GM19395 (cell line): Measurements from ENCODE around the gene ABHD17B.
A peak's percentile ranks its signal among the peaks of the same experiment; 100 is the strongest.
"Not testable (repeated sequence)": the region's sequence is repeated elsewhere in the genome, so short reads cannot be mapped to it uniquely, and the experiment has no call there.

Source experiments
- ATAC-seq: cut with Tn5 transposase; IDR thresholded peaks from one replicate; pipeline ENCODE4 v1.9.1; 2021; ENCODE audit warnings: mild to moderate bottlenecking, moderate library complexity; ENCODE audit not compliant: unreplicated experiment

Gene ABHD17B

GRCh38 chr9:71911061-71911907, at the start of gene ABHD17B, which contains the start of gene C9orf85:
TSS of gene ABHD17B (minus strand) at chr9:71911193. CDS start at chr9:71875080, 36,113 bp downstream.
TSS of gene C9orf85 (plus strand) at chr9:71911639. CDS start at chr9:71911735, 96 bp downstream.
- peak; percentile 94 for ATAC-seq

DNA sequence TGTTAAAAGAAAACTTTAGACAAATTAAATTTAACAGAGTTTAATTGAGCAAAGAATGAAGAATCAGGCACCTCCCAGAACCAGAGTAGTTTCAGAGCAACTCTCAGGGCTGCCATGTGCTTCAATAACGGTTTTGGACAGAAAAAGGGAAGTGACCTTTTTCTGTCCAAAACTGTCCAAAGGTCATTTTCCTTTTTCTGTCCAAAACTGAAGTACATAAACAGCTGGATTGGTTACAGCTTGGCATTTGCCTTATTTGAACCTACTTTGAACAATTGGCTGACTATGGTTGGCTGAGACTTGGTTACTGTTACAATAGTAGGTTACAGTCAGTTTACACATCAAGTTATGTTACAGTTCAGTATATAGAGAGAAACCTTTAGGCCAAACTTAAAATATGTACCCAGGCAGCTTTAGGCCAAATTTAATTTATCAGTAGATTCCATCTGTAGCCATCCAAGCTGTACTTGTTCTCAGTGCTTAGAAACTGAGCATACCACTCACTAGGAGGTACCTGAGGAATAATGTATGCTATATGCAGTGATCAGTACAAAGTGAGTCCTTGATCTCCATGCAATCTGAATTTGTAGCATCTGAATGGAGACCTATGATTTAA, 44.4 kb upstream of the ABHD17B start:
- ATAC-seq: peak; percentile 83

- not testable (repeated sequence) for ATAC-seq
Measured at GRCh38 chr9:71954652-71955051, 43.7 kb upstream of the ABHD17B start.

GRCh38 chr9:71944754-71945375, 33.9 kb upstream of the ABHD17B start:
- ATAC-seq: no peak

DNA sequence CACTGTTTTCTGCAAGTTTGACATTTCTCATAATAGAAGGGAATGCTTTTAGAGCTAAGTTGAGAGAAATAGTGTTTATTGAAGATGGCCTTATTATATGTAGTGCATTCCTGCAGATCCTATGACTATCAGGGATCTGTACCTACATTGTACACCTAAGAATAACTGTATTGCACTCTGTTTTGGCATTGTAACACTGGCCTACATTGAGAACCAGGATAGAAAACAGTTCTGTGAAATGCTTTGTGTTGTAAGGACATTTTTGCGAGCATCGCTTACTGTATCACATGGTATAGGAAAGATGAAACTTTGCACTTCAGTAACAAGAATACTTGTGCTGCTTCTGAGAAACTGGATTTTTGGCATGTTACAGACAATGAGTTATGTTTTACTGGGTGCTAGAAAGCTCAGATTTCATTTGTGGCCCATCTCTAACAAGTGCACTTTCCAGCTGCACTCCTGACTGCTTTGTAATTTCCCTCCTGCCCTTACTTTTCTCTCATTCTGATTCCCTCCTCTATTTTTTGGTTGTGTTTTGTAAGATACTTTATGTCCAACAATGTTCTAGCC, 31.1 kb upstream of the ABHD17B start:
- ATAC-seq: no peak

- no peak for ATAC-seq
Measured at GRCh38 chr9:71941060-71941568, 30.1 kb upstream of the ABHD17B start.

DNA sequence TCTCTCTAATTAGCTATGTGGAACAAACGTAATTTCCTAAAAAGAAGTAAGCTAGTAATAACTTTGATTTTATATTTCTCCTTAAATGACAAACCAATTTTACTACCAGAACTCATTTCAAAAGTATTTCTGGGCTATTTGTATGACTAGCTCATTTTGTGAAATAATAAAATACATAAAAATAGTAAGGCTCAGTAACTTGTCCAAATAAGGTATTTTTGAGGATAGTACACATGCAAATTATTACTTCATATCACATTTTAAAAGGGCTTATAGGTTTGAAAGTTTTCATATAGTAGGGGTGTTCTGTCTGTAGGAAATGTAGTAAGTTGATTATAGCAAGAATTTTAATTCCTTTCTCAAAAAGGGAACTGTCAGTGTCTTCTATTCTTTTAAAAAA, 26.9 kb upstream of the ABHD17B start:
- ATAC-seq: no peak

DNA sequence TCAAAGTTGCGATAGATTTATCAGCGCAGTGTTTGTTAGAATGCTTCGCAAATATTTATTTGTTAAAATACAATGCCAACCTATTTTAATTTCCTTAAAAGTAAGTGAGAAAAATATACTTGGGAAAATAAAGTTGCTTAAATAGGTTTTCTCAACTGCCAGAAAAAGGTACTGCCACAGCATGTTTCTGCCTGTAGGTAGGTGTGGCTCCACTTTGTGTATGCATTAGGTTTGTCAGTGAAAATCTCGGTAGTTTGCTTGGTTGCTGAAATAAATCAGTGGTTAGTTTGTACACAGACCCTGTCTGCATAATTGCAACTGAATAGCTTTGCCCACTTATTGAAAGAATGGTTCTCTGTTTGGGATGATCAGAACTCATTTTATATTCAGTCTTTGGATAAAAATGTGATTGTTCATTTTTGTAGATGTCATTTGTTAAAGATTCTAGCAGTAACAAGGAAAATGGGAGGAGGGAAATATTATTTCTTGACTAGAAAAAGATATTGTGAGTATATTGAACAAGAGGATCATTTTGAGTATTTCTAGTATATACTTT, 26.2 kb upstream of the ABHD17B start:
- no peak for ATAC-seq

DNA sequence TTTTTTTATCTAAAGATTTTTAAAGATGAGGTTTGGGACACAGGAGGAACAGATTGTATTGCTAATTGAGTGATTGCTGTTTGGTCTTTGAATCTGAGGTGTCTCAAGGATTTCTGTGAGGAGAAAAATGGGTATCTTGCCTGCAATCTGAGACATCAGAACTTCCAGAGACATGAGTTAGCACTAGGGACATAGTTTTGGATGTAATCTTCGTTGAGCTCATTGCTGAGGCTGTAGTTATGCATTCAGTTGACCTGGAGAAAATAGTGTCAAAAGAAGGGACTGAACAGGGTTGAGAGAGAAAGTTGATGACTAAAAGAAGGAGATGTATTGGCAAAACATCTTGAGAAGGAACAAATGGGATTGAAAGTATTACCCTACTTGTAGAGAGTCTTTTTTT, 25.1 kb upstream of the ABHD17B start:
- ATAC-seq: no peak

DNA sequence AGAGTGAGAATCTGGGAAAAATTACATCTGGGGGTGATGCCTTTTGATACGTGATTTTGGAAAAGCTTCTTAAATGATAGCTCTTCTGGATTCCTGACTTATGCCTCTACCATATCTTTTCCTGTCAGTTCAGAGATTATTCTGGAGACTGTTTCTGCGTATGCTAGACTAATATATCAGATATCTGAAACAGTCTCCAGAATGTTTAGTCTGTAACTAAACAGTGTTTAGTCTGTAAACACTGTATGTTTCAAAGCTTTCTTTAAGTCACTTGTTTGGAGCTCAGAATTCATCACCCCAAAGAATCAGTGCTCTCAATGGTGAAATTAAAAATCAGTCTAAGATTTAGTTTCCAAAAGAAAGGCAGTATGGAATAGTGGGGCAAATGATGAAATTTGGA, 20.2 kb upstream of the ABHD17B start:
- no peak for ATAC-seq

GRCh38 chr9:71929791-71930440, 18.9 kb upstream of the ABHD17B start:
- no peak for ATAC-seq

DNA sequence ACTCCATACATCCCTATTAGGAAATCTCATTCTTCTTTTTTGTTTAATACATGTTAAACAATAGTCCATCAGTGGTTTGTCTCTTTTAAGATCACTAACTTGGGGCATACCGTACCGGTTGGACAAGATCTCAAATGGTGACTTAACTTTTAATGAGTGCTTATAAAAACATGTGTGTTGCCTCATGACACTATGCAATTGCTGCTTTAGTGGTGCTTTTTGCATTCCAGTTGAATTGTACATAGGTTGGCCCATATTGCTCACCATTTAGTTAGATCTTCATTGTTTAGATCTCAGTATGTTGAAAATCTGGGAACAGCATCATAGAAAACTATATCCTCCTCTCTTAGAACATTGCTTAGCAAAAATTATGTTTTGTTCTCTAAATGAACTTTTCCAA, 18.2 kb upstream of the ABHD17B start:
- ATAC-seq: no peak

DNA sequence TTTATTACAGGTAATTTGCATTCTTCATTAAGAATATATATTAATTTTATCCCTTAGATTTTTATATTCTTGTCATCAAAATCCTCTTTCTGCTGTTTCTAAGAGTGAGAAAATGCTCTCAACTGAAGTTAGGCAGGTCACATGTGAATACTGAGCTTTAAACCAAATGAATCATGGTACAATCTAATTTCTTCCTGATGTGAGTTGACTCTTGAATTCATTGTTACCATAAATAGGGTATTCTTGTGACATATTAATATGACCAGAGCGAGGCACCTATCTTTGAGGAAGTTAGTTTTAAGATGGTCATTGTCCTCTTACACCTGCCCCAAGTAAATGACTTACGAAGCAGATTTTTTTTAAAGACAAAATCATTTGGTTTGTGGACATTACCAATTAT, 17.8 kb upstream of the ABHD17B start:
- ATAC-seq: no peak

GRCh38 chr9:71928376-71928775, 17.4 kb upstream of the ABHD17B start:
- ATAC-seq: no peak

DNA sequence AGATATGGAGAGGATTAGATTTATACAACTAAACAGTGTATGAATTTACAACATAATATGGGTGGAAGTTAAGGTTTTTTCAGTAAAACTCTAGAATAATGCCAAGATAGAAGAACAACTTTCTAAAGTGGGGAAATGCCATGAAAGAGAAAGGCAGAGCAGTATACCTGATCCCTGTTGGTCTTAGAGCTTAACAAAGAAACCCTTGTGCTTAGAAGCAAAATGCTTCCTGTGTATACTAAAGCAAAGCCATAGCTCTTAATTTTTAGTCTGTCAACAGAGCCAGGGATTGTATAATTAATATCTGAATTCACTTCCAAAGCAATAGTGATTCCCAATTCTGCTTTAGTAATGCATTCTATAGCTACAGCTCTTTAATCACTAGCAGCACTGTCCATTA, 14.8 kb upstream of the ABHD17B start:
- no peak for ATAC-seq

- no peak for ATAC-seq
Measured at GRCh38 chr9:71924576-71924975, 13.6 kb upstream of the ABHD17B start.

DNA sequence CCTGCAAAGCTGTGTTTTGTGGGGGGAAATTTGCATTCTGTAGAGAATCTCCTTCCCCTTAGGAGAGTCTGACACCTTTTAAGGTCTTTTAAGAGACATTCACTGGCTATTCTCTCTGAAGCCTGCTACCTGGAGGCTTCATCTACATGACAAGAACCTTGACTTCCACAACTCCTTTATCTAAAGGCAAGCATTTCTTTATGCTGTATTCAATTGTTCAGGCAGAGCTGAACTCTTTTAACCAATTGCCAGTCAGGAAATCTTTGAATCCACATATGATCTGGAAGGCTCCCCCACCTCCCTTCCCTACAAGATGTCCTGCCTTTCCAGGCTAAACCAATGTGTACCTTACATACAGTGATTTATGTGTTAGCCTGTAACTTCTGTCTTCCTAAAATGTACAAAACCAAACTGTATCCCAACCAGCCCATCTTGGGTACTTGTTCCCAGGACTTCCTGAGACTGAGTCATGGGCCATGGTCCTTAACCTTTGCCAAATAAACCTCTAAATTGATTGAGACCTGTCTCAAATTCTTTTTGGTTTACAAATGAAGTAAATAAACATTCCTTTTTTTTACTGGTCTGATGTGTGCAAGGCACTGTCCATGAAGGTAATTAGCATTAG, 10.3 kb upstream of the ABHD17B start:
- ATAC-seq: no peak

DNA sequence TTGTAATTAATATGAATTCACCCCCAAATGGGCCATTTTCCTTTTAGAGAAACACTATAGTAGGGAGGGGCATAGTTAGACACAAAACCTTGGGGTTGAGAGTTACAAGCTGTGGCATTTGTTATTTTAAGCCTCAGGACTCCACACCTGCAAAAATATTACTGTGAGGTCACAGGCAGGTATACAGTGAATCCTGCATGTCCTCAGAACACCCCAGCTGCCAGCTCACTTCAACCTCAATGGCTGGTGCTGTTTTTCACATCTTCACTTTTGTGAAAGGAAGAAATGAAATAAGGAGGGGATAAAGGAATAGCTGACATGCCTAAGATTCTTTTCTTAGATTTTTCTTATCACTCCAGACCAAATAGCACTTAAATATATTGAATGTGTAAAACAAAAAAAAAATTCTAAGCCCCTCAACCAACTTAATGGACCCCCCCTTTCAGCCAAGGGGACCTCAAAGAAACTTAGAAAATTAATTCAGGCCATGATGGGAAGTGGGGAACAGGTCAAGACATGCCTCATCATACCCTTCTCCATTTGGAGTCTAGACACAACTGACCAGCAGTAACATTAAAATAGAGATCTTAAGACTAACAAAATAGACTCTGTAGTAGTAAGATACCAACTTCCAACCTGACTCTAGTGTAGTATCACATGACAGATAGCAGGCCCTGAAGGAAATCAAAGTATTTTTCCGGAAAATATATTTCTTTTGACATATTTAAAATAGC, 9.6 kb upstream of the ABHD17B start:
- no peak for ATAC-seq

GRCh38 chr9:71918419-71918818, 7.4 kb upstream of the ABHD17B start:
- ATAC-seq: no peak
